Cardiac fibroblast (primary cell): Measurements from ENCODE around the gene TH.

ENCODE experiments used
- DNase-seq, 2 donors: peaks; one replicate each; pipeline versions ENCODE4 v3.0.0 to v3.0.0-alpha.2; 2010; ENCODE audit warnings: low read depth in 2 of 2
- H3K4me3 ChIP-seq, 2 donors: replicated peaks in 1 of 2; 1 replicate in 1 of 2; 2 replicates in 1 of 2; pipeline ENCODE4 v1.5.1; 2011; ENCODE audit warnings: low read depth in 2 of 2, low read length in 2 of 2, mild to moderate bottlenecking in 2 of 2, moderate library complexity in 1 of 2
- TF ChIP-seq, protein P1 (sequence below): IDR thresholded peaks from one replicate; pipeline ENCODE4 v1.5.1; 2011; ENCODE audit warnings: low read depth, mild to moderate bottlenecking, low read length, inconsistent platforms

Gene TH

GRCh38 chr11:2207773-2208621 lies 36.4 kb upstream of the TH start:
- DNase-seq: no peak
- TF ChIP-seq, protein P1, sequence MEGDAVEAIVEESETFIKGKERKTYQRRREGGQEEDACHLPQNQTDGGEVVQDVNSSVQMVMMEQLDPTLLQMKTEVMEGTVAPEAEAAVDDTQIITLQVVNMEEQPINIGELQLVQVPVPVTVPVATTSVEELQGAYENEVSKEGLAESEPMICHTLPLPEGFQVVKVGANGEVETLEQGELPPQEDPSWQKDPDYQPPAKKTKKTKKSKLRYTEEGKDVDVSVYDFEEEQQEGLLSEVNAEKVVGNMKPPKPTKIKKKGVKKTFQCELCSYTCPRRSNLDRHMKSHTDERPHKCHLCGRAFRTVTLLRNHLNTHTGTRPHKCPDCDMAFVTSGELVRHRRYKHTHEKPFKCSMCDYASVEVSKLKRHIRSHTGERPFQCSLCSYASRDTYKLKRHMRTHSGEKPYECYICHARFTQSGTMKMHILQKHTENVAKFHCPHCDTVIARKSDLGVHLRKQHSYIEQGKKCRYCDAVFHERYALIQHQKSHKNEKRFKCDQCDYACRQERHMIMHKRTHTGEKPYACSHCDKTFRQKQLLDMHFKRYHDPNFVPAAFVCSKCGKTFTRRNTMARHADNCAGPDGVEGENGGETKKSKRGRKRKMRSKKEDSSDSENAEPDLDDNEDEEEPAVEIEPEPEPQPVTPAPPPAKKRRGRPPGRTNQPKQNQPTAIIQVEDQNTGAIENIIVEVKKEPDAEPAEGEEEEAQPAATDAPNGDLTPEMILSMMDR: no peak
- H3K4me3 ChIP-seq: no peak overlapping the region

DNA sequence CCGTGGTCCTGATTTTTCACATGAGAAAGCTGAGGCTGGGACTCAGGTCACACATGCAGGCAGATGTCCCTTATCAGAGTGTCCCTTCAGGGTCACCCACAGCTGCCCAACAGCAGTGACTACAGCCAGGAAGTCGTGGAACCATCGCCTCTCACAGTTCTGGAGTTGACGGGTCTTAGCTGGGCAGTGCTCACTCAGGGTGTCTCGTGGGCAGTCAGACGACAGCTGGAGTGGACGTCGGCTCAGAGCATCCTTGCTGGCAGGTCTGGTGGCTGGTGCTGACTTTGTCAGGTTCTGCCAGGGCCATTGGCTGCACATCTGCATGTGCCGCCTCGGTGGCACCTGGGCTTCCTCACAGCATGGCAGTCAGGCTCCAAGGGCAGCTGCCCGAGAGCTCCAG lies 35.6 kb upstream of the TH start:
- TF ChIP-seq, protein P1: no peak
- DNase-seq: no peak
- H3K4me3 ChIP-seq: no peak overlapping the region

DNA sequence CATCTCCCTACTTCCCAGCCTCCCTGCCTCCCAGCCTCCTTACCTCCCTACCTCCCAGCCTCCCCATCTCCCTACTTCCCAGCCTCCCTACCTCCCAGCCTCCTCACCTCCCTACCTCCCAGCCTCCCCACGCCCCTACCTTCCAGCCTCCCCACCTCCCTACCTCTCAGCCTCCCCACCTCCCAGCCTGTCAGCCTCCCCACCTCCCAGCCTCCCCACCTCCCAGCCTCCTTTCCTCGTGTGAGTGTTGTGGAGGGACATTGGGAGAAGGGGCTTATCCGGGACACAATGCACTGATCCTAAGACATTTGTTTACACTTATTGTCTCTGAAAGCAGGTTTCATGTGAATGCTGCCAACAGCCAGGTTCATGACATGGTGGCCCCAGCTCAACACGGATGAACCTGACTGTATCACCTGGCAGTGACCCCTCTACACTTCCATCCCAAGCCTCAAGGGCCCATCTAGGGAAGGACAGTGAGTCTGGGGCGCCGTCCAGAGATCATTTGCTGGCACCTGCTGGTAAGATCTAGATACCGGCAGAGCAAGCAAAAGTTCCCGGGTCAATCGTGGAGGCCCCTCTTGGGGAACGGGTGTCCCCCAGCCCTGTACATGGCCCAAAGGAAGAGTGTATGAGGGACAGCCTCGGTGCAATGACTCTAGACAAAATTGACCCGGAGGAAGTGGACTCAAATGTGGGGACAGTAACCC lies 34.5 kb upstream of the TH start:
- TF ChIP-seq, protein P1: no peak
- H3K4me3 ChIP-seq: no peak overlapping the region
- DNase-seq: no peak

GRCh38 chr11:2205214-2205720 lies 33.7 kb upstream of the TH start:
- H3K4me3 ChIP-seq: no peak overlapping the region
- DNase-seq: no peak
- TF ChIP-seq, protein P1: no peak

- H3K4me3 ChIP-seq: no peak overlapping the region
- TF ChIP-seq, protein P1: no peak
- no peak for DNase-seq
These were observed 33.0 kb upstream of the TH start for GRCh38 chr11:2204361-2205213.

DNA sequence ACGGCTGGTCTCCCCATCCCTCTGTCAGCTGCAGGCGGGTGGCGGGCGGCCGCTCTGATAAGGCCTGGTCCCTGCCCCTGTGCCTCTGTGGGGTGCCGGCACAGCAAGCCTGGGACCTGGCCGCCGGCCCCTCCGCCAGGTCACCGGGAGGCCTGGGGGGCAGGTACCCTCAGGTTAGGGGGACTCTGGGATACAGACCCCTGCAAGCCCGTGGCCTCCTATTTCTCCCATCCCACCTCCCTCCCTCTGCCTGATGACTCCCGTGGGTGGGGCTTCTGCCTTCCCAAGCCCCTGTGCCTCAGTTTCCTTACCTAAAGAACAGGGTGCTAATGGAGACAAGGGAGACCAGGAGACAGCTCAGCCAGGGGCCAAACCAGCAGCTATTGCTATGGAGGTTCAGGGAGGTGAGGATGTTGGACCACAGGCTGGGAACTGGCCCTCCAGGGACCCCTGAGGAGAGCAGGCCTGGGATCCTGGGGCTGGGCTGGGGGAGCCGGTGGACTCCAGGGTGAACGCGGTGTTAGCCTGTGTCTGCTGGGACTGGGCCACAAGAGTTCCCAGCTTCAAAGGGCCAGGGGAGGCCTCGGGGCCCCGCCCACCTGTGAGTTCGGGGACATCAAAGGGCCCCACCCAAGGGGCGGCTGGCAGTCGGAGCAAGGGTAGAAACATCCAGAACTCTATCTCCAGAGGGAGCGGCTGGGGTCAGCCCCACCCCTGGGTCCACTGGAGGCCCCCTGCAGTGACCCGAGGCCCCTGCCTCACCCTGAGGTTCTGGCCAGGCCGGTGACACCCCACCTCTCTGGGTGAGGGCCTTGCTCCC lies 32.0 kb upstream of the TH start:
- no peak overlapping the region for H3K4me3 ChIP-seq
- DNase-seq: no peak
- TF ChIP-seq, protein P1: no peak
